Measurements from ENCODE around the gene TP73.

The TP73 gene

GRCh38 chr1:3673381-3674099 lies 21.2 kb downstream of the TP73 start:
- no peak for DNase-seq (ENCODE audit: low read depth)

- no peak for DNase-seq (ENCODE audit: low read depth)
Measured at GRCh38 chr1:3674100-3675094, 22.1 kb downstream of the TP73 start.

- no peak for DNase-seq (ENCODE audit: low read depth)
Measured at GRCh38 chr1:3675436-3675835, 23.1 kb downstream of the TP73 start.

GRCh38 chr1:3676581-3677470 lies 24.5 kb downstream of the TP73 start:
- DNase-seq (ENCODE audit: low read depth), result no peak

- no peak for DNase-seq (ENCODE audit: low read depth)
Measured at GRCh38 chr1:3677484-3677883, 25.2 kb downstream of the TP73 start.

- DNase-seq (ENCODE audit: low read depth), result no peak
Measured at GRCh38 chr1:3678361-3679097, 26.2 kb downstream of the TP73 start.

GRCh38 chr1:3679098-3679555 lies 26.8 kb downstream of the TP73 start:
- DNase-seq (ENCODE audit: low read depth), result no peak

GRCh38 chr1:3679799-3680453 lies 27.6 kb downstream of the TP73 start:
- DNase-seq (ENCODE audit: low read depth), result no peak

GRCh38 chr1:3680488-3681230 lies 28.3 kb downstream of the TP73 start:
- no peak for DNase-seq (ENCODE audit: low read depth)

GRCh38 chr1:3681231-3681897 lies 29.0 kb downstream of the TP73 start:
- no peak for DNase-seq (ENCODE audit: low read depth)

- DNase-seq (ENCODE audit: low read depth), result no peak
Measured at GRCh38 chr1:3681898-3682806, 29.8 kb downstream of the TP73 start.

GRCh38 chr1:3683197-3683596 lies 30.9 kb downstream of the TP73 start:
- DNase-seq (ENCODE audit: low read depth), result no peak

- no peak for DNase-seq (ENCODE audit: low read depth)
Measured at GRCh38 chr1:3683992-3684391, 31.7 kb downstream of the TP73 start.

- DNase-seq (ENCODE audit: low read depth), result no peak
Measured at GRCh38 chr1:3685222-3685621, 32.9 kb downstream of the TP73 start.

- DNase-seq (ENCODE audit: low read depth), result no peak
Measured at GRCh38 chr1:3685906-3686305, 33.6 kb downstream of the TP73 start.

- no peak for DNase-seq (ENCODE audit: low read depth)
Measured at GRCh38 chr1:3687504-3687903, 35.2 kb downstream of the TP73 start.

- no peak for DNase-seq (ENCODE audit: low read depth)
Measured at GRCh38 chr1:3688356-3689137, 36.2 kb downstream of the TP73 start.
